DMS114 treated with DMSO at 0.1 percent for 48 hours (cell line): ENCODE data around the gene SPSB2.

Source experiments
- DNase-seq: peaks from one replicate; lab custom pipeline; 2025; ENCODE audit not compliant: unreplicated experiment; lab: John Stamatoyannopoulos, UW

SPSB2 gene

DNA sequence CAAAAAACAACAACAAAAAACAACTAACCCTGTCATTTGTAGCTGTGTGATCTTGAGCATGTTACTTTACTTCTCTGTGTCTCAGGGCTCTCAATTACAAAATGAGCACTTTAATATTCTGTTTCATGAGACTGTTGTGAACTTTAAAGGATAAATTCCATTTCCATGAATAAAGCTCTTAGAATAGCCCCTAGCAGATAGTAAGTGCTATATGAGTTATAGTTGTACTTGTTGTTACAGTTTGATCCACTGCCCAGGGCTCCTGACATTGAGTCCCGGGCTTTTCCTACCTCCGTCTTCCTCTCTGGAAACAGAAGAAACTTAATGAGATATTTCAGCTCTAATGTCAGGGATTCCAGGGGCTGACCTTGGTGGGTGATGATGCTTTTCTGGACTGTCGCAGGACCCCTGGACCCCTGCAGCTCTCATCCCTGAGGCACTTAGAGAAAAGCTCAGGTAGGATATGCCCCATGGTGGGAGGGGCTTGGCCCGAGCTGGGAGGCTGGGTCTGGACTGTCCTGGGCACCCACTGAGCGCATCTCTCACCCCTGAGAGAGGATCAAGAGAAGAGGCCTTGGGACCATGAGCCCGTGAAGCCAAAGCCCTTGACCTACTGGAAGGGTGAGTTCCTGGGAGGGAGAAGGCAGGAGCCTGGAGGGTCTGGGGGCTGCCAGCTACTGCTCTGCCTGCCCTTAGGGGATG is 39.8 kb downstream of the SPSB2 start:
- no peak for DNase-seq

GRCh38 chr12:6832125-6832524 is 41.0 kb downstream of the SPSB2 start:
- DNase-seq: no peak

GRCh38 chr12:6831450-6831995 is 41.6 kb downstream of the SPSB2 start:
- no peak for DNase-seq

DNA sequence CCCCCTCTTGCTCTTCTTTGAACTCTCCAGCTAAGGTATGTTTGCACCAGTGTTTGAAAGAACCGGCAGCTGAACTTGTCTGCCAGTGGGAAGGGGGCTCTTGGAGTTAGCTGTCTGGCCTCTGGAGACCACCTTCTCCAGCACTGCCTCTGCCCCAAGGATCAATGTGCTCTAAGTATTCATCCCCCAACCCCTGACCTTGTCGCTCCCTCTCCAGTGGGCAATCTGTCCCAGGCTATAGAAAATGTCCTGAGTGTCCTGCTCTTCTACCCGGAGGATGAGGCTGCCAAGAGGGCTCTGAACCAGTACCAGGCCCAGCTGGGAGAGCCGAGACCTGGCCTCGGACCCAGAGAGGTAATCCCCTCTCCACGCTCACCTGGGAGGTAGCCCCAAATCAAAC is 42.1 kb downstream of the SPSB2 start:
- DNase-seq: no peak

GRCh38 chr12:6830286-6830890 is 42.7 kb downstream of the SPSB2 start:
- no peak for DNase-seq

DNA sequence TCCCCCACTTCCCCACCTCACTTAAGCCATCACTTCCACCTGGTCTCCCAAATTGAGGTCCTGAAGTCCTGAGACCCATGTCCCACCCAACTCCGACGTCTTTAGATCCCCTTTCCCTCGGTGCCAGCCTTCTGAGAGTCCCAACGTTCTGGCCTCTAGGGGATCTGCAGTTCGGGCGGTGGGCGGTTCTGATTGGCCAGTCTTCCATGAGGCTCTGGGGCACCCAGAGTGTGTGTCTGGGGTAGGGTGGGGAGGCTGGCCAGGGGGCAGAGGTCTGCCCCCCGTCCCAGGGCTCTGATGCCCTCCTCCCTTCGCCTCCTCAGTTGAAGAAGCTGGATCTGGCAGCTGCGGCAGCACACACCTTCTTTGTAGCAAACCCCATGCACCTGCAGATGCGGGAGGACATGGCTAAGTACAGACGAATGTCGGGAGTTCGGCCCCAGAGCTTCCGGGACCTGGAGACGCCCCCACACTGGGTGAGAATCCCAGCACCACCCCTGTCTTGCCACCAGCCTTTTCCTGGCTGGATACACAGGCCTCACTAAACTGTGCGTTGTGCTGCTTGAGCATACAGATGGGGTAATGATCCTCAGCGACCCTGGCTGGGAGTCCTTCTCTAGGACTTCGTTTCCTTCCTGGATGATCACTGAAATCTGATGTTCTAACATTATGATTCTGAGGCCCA is 43.4 kb downstream of the SPSB2 start:
- no peak for DNase-seq

DNA sequence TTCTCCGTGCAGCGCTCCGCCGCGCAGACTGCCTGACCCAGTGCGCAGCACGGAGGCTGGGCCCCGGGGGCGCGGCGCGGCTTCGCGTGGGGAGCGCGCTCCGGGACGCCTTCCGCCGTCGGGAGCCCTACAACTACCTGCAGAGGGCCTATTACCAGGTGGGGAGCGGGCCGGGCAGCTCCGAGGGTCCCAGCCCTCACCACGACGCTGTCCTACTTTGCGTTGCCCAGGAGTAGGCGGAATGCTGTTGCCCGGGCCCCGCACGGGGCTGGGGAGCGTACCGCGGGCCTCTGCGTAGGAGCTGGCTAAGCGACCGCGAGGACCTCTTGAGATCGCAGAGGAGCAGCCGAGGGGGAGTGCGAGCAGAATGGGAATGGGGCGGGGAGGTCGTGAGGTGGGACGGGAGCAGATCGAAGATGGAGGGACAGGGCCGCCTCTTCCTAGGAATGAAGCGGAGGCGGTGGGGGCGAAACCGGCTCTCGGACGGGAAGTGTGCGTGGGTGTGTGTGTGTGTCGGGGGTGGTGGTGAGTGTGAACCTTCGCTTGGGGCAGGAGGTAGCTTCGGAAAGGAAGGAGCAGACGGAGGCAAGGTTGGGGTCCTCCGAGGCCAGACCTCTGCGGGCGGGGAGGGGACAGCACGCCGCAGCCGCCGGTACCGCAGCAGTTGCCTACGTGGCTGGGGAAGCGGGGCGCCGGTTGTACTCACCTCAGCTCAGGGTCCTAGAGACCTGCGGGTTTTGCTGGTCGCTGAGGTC is 44.1 kb downstream of the SPSB2 start:
- DNase-seq: peak; percentile 55

DNA sequence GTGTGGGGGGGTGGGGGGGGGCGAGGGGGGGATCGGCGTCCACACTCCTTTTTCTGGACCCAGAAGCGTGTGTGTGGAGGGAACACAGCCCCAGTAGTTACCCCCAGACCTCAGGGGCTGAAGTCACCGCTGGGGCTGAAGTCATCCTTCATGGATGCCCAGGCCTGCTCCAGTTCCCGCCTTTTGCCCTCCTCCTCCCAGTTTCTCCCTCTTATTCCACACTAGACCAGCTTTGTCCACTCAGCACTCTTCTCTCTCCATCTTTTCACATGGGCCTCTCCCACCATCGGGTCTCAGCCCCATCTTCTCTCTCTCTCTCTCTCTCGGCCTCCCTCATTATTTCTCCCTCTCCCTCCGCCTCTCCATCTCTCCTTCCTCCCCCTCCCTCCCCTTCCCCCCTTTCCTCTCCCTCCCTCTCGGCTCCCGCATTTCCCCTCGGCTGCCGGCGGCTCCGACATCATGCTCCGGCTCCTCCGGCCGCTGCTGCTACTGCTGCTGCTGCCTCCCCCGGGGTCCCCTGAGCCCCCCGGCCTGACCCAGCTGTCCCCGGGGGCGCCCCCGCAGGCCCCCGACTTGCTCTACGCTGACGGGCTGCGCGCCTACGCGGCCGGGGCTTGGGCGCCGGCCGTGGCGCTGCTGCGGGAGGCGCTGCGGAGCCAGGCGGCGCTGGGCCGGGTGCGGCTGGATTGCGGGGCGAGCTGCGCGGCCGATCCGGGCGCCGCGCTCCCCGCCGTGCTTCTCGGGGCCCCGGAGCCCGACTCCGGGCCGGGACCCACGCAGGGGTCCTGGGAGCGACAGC is 44.9 kb downstream of the SPSB2 start, which contains the start of gene P3H3:
P3H3 (plus strand) TSS at position 426 of the 799 bp plus-strand sequence; CDS start at position 460, 34 bp downstream.
- DNase-seq: no peak

DNA sequence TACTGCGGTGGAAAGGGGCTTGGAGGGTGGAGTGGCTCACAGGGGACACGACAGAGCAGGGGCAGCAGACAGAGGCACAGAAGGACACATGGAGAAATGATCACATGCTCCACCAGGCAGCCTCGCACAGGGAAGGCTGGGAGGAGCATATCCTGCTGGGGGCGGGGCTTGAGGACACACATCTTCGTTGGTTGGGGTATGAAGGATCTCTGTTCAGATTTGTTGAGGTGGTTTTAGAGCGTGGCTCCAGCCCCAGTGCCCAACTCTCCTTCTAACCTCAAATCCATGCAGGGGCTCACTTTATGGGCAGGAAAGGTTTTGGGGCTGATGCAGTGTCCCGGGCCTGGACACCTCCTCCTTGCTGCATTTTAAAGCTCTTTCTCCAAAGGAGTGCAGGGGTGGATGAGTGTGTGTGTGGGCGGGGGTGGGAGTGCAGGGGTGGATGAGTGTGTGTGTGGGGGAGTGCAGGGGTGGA is 45.6 kb downstream of the SPSB2 start:
- peak; percentile 33 for DNase-seq

DNA sequence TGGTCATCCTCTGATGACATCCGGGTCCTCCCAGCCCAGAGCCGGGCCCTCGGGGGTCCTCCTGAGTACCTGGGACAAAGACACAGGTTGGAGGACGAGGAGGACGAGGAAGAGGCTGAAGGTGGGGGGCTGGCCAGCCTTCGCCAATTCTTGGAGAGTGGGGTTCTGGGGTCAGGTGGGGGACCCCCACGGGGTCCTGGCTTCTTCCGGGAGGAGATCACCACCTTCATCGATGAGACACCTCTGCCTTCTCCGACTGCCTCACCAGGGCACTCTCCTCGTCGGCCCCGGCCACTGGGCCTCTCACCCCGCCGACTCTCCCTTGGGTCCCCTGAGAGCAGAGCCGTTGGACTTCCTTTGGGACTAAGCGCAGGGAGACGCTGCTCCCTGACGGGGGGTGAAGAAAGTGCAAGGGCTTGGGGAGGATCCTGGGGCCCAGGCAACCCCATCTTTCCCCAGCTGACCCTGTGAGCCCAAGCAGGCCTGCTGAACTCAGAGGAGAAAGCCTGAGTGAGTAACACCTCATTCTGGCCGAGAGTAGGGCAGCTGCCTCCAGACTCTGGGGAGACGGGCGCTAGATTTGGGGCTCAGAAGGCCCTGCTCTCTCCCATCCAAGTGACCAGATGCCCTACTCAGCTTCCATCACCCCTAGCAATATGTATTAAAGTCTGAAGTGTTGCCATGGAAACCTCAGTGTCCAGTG is 46.2 kb downstream of the SPSB2 start:
- no peak for DNase-seq

GRCh38 chr12:6826125-6826733 is 46.9 kb downstream of the SPSB2 start:
- no peak for DNase-seq

DNA sequence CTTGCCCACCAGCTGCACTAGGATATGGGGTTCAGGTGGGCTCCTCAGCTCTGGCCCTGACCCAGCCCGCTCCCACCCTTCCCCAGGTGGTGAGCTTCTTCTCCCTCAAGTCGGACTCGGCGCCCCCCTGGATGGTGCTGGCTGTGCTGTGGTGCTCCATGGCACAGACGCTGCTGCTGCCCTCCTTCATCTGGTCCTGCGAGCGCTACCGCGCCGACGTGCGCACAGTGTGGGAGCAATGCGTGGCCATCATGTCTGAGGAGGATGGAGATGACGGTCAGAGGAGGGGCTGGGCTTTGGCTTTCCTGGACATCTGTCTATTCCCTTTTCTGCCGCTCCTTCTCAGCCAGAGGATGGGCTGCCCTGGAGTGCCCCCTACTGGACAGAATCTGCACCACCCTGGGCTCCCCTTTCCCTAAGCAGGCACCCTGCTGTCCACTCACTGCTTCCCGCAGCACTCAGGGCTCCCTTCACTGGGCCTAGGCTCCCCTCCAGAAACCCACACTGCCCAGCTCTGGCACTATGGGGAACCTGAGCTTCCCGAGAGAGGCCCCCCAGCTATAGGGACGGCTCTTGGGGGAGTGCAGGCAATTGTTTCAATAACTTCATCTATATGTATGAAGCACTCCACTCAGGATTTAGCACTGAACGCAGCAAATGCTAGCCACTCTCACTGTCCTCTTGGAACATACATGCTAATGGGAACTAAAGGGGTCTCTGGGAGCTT is 47.5 kb downstream of the SPSB2 start:
- peak; percentile 85 for DNase-seq

- DNase-seq: no peak
These were observed 48.2 kb downstream of the SPSB2 start for GRCh38 chr12:6824901-6825381.

GRCh38 chr12:6824085-6824775 is 48.9 kb downstream of the SPSB2 start:
- no peak for DNase-seq

GRCh38 chr12:6823182-6824084 is 49.7 kb downstream of the SPSB2 start:
- DNase-seq: no peak

DNA sequence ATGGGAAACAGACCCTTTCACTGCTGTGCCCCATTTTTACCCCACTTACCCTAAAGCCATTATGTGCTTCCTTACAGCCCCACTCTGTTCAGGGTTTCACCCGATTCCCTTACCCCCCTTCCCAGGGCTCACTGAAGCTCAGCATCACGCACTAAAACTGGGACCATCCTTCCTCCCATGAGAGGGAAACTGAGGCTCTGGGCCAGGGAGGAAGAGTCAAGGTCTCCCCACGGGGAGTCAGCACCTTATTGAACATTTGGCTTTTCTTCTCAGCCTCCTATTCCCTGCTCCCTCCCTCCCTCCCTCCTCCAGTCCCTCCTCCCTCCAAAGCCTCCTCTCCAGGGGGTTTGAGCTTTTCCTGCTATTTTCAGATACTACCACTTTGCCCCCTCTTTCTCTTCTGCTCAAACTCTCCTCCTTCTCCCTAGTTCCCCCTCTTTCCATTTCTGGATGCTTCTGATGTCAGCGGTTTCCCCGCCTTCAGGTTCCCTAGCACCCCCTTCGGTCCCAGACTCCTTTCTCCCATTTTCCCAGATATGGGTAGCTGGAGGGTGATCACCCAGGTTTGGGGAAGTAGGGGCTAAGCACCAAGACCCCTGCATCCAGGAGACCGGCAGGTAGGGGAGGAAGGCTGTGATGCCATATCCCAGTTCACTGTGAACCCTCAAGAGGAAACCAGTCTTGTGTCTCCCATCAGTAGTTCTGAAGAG is 50.5 kb downstream of the SPSB2 start:
- no peak for DNase-seq
